ENCODE measurements around the gene PEAR1.

DNA sequence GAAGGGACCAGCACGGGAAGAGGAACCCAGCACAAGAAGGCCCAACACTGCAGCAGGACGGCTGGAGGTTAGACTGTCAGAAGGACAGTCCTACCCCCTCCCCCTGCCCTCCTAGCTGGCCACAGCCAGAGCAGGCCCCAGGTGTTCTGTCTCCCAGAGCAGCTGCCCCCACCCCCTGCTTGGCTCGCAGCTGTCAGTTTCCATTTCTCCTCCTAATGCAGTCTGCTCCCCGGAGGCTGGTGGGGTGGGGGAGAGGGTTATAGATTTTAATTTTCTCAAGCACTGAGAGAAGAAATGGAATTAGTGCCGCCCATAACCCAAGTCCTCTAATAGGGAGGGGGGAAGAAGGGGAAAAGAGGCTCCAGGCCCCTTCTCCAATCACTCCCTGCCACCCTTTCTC is 13.0 kb upstream of the PEAR1 start:
- TF ChIP-seq, protein P1, sequence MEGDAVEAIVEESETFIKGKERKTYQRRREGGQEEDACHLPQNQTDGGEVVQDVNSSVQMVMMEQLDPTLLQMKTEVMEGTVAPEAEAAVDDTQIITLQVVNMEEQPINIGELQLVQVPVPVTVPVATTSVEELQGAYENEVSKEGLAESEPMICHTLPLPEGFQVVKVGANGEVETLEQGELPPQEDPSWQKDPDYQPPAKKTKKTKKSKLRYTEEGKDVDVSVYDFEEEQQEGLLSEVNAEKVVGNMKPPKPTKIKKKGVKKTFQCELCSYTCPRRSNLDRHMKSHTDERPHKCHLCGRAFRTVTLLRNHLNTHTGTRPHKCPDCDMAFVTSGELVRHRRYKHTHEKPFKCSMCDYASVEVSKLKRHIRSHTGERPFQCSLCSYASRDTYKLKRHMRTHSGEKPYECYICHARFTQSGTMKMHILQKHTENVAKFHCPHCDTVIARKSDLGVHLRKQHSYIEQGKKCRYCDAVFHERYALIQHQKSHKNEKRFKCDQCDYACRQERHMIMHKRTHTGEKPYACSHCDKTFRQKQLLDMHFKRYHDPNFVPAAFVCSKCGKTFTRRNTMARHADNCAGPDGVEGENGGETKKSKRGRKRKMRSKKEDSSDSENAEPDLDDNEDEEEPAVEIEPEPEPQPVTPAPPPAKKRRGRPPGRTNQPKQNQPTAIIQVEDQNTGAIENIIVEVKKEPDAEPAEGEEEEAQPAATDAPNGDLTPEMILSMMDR (IDR thresholded peaks at IDR 0.05), result no peak
- TF ChIP-seq POLR2A (IDR thresholded peaks at IDR 0.05), result no peak

Data from thyroid gland (tissue), 4 donors.